A549 (cell line): ENCODE results near the gene ADCY2. TPM values are rescaled to one million over a fixed set of nuclear protein-coding genes. Genes with fewer than 3 reads are reported as not detected.

Experiments
- ATAC-seq, 2 experiments: fragments of 200-7000 bp in 1 of 2; fragments of >200 bp in 1 of 2; cut with Nextera tagmentation in 1 of 2; cut with Tn5 transposase in 1 of 2; 3 replicates each; pipeline versions ENCODE4 v1.8.0 to v1.9.1; 2018 to 2020; ENCODE audit warnings: mild to moderate bottlenecking in 1 of 2, moderate library complexity in 1 of 2
- CTCF ChIA-PET: fragments of 300-600 bp; sonication (Branson Sonifier 250); formaldehyde crosslinking; extraction: SDS; loops from one replicate; lab custom pipeline; 2021; ENCODE audit warnings: antibody characterized with exemption, inconsistent platforms; lab: Yijun Ruan, JAX
- POLR2A ChIA-PET: fragments of 350-600 bp; formaldehyde crosslinking; extraction: SDS; loops from one replicate; lab custom pipeline; 2021; ENCODE audit warnings: antibody characterized with exemption, inconsistent platforms; lab: Yijun Ruan, JAX
- DNase-seq, 2 experiments: peaks; one replicate each; pipeline versions ENCODE4 v3.0.0 to v3.0.0-alpha.2; 2011 to 2016; ENCODE audit warnings: low read depth in 1 of 2, low spot score in 1 of 2
- FAIRE-seq: peaks from 2 replicates; lab custom pipeline; 2011; peaks lifted over from hg19 to GRCh38; lab: Jason Lieb, UNC
- H3K27ac ChIP-seq, 2 experiments: fragments of >200 bp; sonication (Bioruptor Twin); formaldehyde crosslinking; 3 replicates each; pipeline ENCODE4 v1.5.1; 2016 to 2017
- H3K4me1 ChIP-seq: fragments of >200 bp; sonication (Bioruptor Twin); formaldehyde crosslinking; 3 replicates; pipeline ENCODE4 v1.6.1; 2016
- H3K4me2 ChIP-seq: fragments of >200 bp; sonication (Bioruptor Twin); formaldehyde crosslinking; 3 replicates; pipeline ENCODE4 v1.6.1; 2016
- H3K4me3 ChIP-seq: fragments of >200 bp; sonication (Bioruptor Twin); formaldehyde crosslinking; 3 replicates; pipeline ENCODE4 v1.5.1; 2016
- H3K9me3 ChIP-seq: fragments of >200 bp; sonication (Bioruptor Twin); formaldehyde crosslinking; 3 replicates; pipeline ENCODE4 v1.6.1; 2016
- ATOH8 ChIP-seq: fragments of 250-450 bp; sonication (Bioruptor Pico); IDR thresholded peaks from 2 replicates; pipeline ENCODE4 v1.5.0; 2020; ENCODE audit warnings: low read depth, mild to moderate bottlenecking, moderate library complexity
- BHLHE40 ChIP-seq: IDR thresholded peaks from 2 replicates; pipeline ENCODE4 v1.6.1; 2012; ENCODE audit warnings: low read depth, low read length, inconsistent platforms
- CHD4 ChIP-seq: fragments of 200-600 bp; sonication (generic); IDR thresholded peaks from 2 replicates; pipeline ENCODE4 v1.6.1; 2016; ENCODE audit warnings: antibody characterized with exemption, mild to moderate bottlenecking, borderline replicate concordance
- CTCF ChIP-seq: fragments of >200 bp; sonication (Bioruptor Twin); formaldehyde crosslinking; IDR thresholded peaks from 3 replicates; pipeline ENCODE4 v1.5.1; 2016
- E2F6 ChIP-seq: IDR thresholded peaks from 2 replicates; pipeline ENCODE4 v1.6.1; 2012; ENCODE audit warnings: low read depth, borderline replicate concordance
- EHF ChIP-seq: fragments of 250-450 bp; sonication (Bioruptor Pico); IDR thresholded peaks from 2 replicates; pipeline ENCODE4 v1.5.0; 2020; ENCODE audit warnings: mild to moderate bottlenecking
- ELK1 ChIP-seq: fragments of 150-350 bp; IDR thresholded peaks from 2 replicates; pipeline ENCODE4 v1.6.1; 2014; ENCODE audit warnings: low read depth, mild to moderate bottlenecking, low read length
- EP300 ChIP-seq, 2 experiments: fragments of >200 bp; sonication (Bioruptor Twin); formaldehyde crosslinking; IDR thresholded peaks; 2 replicates in 1 of 2; 3 replicates in 1 of 2; pipeline ENCODE4 v1.6.1; 2016 to 2017
- FOXS1 ChIP-seq: fragments of 250-450 bp; sonication (Bioruptor Pico); IDR thresholded peaks from 2 replicates; pipeline ENCODE4 v1.5.0; 2020; ENCODE audit warnings: mild to moderate bottlenecking, moderate library complexity
- GATA3 ChIP-seq: IDR thresholded peaks from 2 replicates; pipeline ENCODE4 v1.6.1; 2012; ENCODE audit warnings: borderline replicate concordance
- HOXA7 ChIP-seq: fragments of 250-450 bp; sonication (Bioruptor Pico); IDR thresholded peaks from 2 replicates; pipeline ENCODE4 v1.5.0; 2020; ENCODE audit warnings: mild to moderate bottlenecking, moderate library complexity
- HOXB13 ChIP-seq: fragments of 250-450 bp; sonication (Bioruptor Pico); IDR thresholded peaks from 2 replicates; pipeline ENCODE4 v1.5.0; 2020; ENCODE audit warnings: low read depth, mild to moderate bottlenecking, moderate library complexity
- HOXB5 ChIP-seq: fragments of 250-450 bp; sonication (Bioruptor Pico); IDR thresholded peaks from 2 replicates; pipeline ENCODE4 v1.5.0; 2020; ENCODE audit warnings: mild to moderate bottlenecking, moderate library complexity
- NFE2L2 ChIP-seq: fragments of 150-350 bp; conservative IDR thresholded peaks from 2 replicates; pipeline ENCODE4 v1.6.1; 2014; ENCODE audit warnings: low read length
- NR3C1 ChIP-seq: fragments of >200 bp; sonication (Bioruptor Twin); formaldehyde crosslinking; IDR thresholded peaks from 3 replicates; pipeline ENCODE4 v1.6.1; 2017
- POLR2A ChIP-seq: IDR thresholded peaks from 2 replicates; pipeline ENCODE4 v1.6.1; 2012; ENCODE audit warnings: mild to moderate bottlenecking, low read length
- RAD21 ChIP-seq, 2 experiments: fragments of >200 bp in 1 of 2; sonication (Bioruptor Twin) in 1 of 2; formaldehyde crosslinking in 1 of 2; IDR thresholded peaks in 1 of 2; conservative IDR thresholded peaks in 1 of 2; 2 replicates in 1 of 2; 3 replicates in 1 of 2; pipeline ENCODE4 v1.6.1; 2012 to 2018; ENCODE audit warnings: inconsistent platforms in 1 of 2
- REST ChIP-seq: fragments of 200-600 bp; sonication (generic); IDR thresholded peaks from 2 replicates; pipeline ENCODE4 v1.6.1; 2016; ENCODE audit warnings: antibody characterized with exemption, mild to moderate bottlenecking, moderate library complexity
- SMC3 ChIP-seq: fragments of >200 bp; sonication (Bioruptor Twin); formaldehyde crosslinking; IDR thresholded peaks from 3 replicates; pipeline ENCODE4 v1.6.1; 2018; ENCODE audit warnings: inconsistent platforms
- ZC3H11A ChIP-seq: fragments of 450-650 bp; IDR thresholded peaks from 2 replicates; pipeline ENCODE4 v1.6.1; 2014; ENCODE audit warnings: antibody characterized with exemption, mild to moderate bottlenecking
- WGBS: methylation state at CpG from one replicate; pipeline ENCODE4 v1.1.6; 2017; ENCODE audit errors: missing lambda C conversion rate; 5-methylcytosine and 5-hydroxymethylcytosine counted together
- polyA plus RNA-seq, 4 experiments: library from polyadenylated mRNA; depleted of rRNA in 3 of 4; stranded (reverse); fragments of >200 nt; fragmentation: RNase III in 1 of 4; extraction: RNeasy Plus Mini Kit Qiagen cat#74134 plus additional on column Dnase treatment in 1 of 4; gene quantifications; 2 replicates in 3 of 4; 3 replicates in 1 of 4; pipeline ENCODE4 v1.2.3, GENCODE V29; 2011 to 2017

ADCY2 gene
- polyA plus RNA-seq, 2 of the 4 experiments (the other 2 are of a cell fraction) = not detected

GRCh38 chr5:7754490-7754889, 358.6 kb downstream of the ADCY2 start:
- FAIRE-seq = no peak
- DNase-seq = no peak
- Histone ChIP-seq H3K9me3 (no peaks in the 10 kb centered on the region), H3K4me1 (no peaks in the 10 kb centered on the region), H3K4me3 (no peak overlapping the region), H3K4me2 (no peak overlapping the region), H3K27ac (no peak overlapping the region)
- ChIA-PET POLR2A (no interaction called here), CTCF (interaction anchor here (0.7 to 2.5 kb wide), 9 partner anchors 9 to 990 kb away, joined by 3 to 17 read pairs (median 3); no protein-coding TSS in a partner anchor)
- no peak for ATAC-seq
- no peak for TF ChIP-seq NFE2L2
- TF ChIP-seq NR3C1 = no peak
- no peak for TF ChIP-seq HOXB13
- no peak for TF ChIP-seq REST
- no peak for TF ChIP-seq ZC3H11A
- no peak for TF ChIP-seq BHLHE40
- 43% methylated on average over 6 of the region's 6 CpGs for WGBS

- CTCF ChIA-PET = interaction anchor here (0.7 to 2.5 kb wide), 11 partner anchors 9 to 990 kb away, joined by 3 to 17 read pairs (median 3); no protein-coding TSS in a partner anchor
Observed at GRCh38 chr5:7754997-7755596, 359.2 kb downstream of the ADCY2 start.

GRCh38 chr5:7755958-7756357, 360.0 kb downstream of the ADCY2 start:
- WGBS = 11% methylated on average over 5 of the region's 5 CpGs
- no peak for ATAC-seq
- H3K4me2 ChIP-seq = no peak overlapping the region
- H3K27ac ChIP-seq = no peak overlapping the region
- DNase-seq = no peak
- POLR2A ChIA-PET = no interaction called here
- FAIRE-seq = no peak
- no peaks in the 10 kb centered on the region for H3K4me1 ChIP-seq
- CTCF ChIA-PET = interaction anchor here (0.8 to 2.5 kb wide), 5 partner anchors 9 to 495 kb away, joined by 3 to 17 read pairs (median 8); no protein-coding TSS in a partner anchor
- no peak overlapping the region for H3K4me3 ChIP-seq
- no peaks in the 10 kb centered on the region for H3K9me3 ChIP-seq
- TF ChIP-seq HOXB13 (no peak), FOXS1 (CRISPR knock-in tag) (no peak)

More at GRCh38 chr5:7754997-7755596, 359.2 kb downstream of the ADCY2 start:
- H3K4me1 ChIP-seq = no peaks in the 10 kb centered on the region
- H3K4me3 ChIP-seq = no peak overlapping the region
- WGBS = under 1% methylated on average over 13 of the region's 13 CpGs
- DNase-seq = peak; percentile 28 to 72
- no peaks in the 10 kb centered on the region for H3K9me3 ChIP-seq
- POLR2A ChIA-PET = no interaction called here
- peak; percentile 40; the same call in 1 of the 3 replicates for TF ChIP-seq SMC3
- TF ChIP-seq CTCF = peak; percentile 54
- peak; percentile 58 to 73 for TF ChIP-seq RAD21 (conservative IDR thresholded peaks at IDR 0.05 in 1 of 2, IDR thresholded peaks at IDR 0.05 in 1 of 2)
- no peak for TF ChIP-seq HOXB5 (CRISPR knock-in tag)
- no peak for FAIRE-seq
- no peak overlapping the region for H3K27ac ChIP-seq
- H3K4me2 ChIP-seq = no peak overlapping the region
- peak; percentile 90 to 100 for ATAC-seq

- no peak for ATAC-seq
- WGBS = 7% methylated on average over 4 of the region's 4 CpGs
- Histone ChIP-seq H3K4me3 (no peak overlapping the region), H3K4me1 (no peaks in the 10 kb centered on the region), H3K9me3 (no peaks in the 10 kb centered on the region), H3K27ac (no peak overlapping the region), H3K4me2 (no peak overlapping the region)
- POLR2A ChIA-PET = no interaction called here
- no peak for DNase-seq
- CTCF ChIA-PET = interaction anchor here (2.3 kb wide), 1 partner anchor 59 kb away, joined by 14 read pairs; no protein-coding TSS in a partner anchor
- no peak for FAIRE-seq
- TF ChIP-seq ATOH8 (CRISPR knock-in tag) = no peak
- TF ChIP-seq BHLHE40 = no peak
- no peak for TF ChIP-seq EHF (CRISPR knock-in tag)
- TF ChIP-seq GATA3 = no peak
- TF ChIP-seq HOXA7 (CRISPR knock-in tag) = no peak
- TF ChIP-seq POLR2A = no peak
- no peak for TF ChIP-seq EP300 (IDR thresholded peaks at IDR 0.05)
- no peak for TF ChIP-seq HOXB13
- no peak for TF ChIP-seq E2F6
- TF ChIP-seq ELK1 = no peak
- no peak for TF ChIP-seq CHD4
Observed at GRCh38 chr5:7756453-7756852, 360.5 kb downstream of the ADCY2 start.
